HepG2 (cell line): ENCODE data around the gene ANKS1A. TPM values are rescaled to one million over a fixed set of nuclear protein-coding genes. Genes with fewer than 3 reads are reported as not detected.

ENCODE experiments used
- ATAC-seq: fragments of 200-7000 bp; cut with Tn5 transposase; 3 replicates; pipeline ENCODE4 v1.9.1; 2020; ENCODE audit warnings: mild to moderate bottlenecking, moderate library complexity
- BruUV-seq: library from RNA; stranded (reverse); fragments of 400-500 nt; replicated peaks from 2 replicates; lab custom pipeline; 2021; lab: Mats Ljungman, UMichigan
- CTCF ChIA-PET: fragments of 300-600 bp; formaldehyde crosslinking; extraction: SDS; loops from one replicate; lab custom pipeline; 2021; ENCODE audit warnings: low total read pairs, inconsistent platforms, low intra/inter-chr PET ratio; lab: Yijun Ruan, JAX
- POLR2A ChIA-PET: fragments of 350-600 bp; sonication (Branson Sonifier 250); formaldehyde crosslinking; loops from one replicate; lab custom pipeline; 2020; ENCODE audit warnings: antibody characterized with exemption, inconsistent platforms; lab: Yijun Ruan, JAX
- DNase-seq: peaks from one replicate; pipeline ENCODE4 v3.0.0-alpha.2; 2015; ENCODE audit warnings: low spot score
- FAIRE-seq: peaks from 3 replicates; lab custom pipeline; 2011; peaks lifted over from hg19 to GRCh38; lab: Jason Lieb, UNC
- H2AFZ ChIP-seq: one replicate; pipeline ENCODE4 v1.6.1; 2011; ENCODE audit warnings: low read length, inconsistent platforms
- H3K27ac ChIP-seq: fragments of 300-600 bp; 3 replicates; pipeline ENCODE4 v1.8.0; 2011; ENCODE audit warnings: mixed run types, mild to moderate bottlenecking, mixed read lengths, low read length, inconsistent platforms; ENCODE audit not compliant: insufficient read depth; ENCODE audit errors: extremely low read length
- H3K27me3 ChIP-seq, 2 experiments: fragments of 200-600 bp in 1 of 2; 2 replicates in 1 of 2; 3 replicates in 1 of 2; pipeline versions ENCODE4 v1.6.0 to v1.8.0; 2011; ENCODE audit warnings: low read length in 2 of 2, mild to moderate bottlenecking in 2 of 2, moderate library complexity in 2 of 2, inconsistent platforms in 1 of 2; ENCODE audit not compliant: insufficient read depth in 2 of 2, control insufficient read depth in 1 of 2
- H3K36me3 ChIP-seq, 2 experiments: fragments of 200-600 bp in 1 of 2; replicated peaks in 1 of 2; 2 replicates in 1 of 2; 3 replicates in 1 of 2; pipeline versions ENCODE4 v1.5.1 to v1.8.0; 2011; ENCODE audit warnings: low read length in 2 of 2, inconsistent platforms in 1 of 2; ENCODE audit not compliant: insufficient read depth in 2 of 2, control insufficient read depth in 1 of 2
- H3K4me1 ChIP-seq: 2 replicates; pipeline ENCODE4 v1.5.1; 2012; ENCODE audit warnings: low read length, inconsistent platforms; ENCODE audit not compliant: insufficient read depth
- H3K4me2 ChIP-seq: 2 replicates; pipeline ENCODE4 v1.6.0; 2011; ENCODE audit warnings: low read depth, low read length, inconsistent platforms
- H3K4me3 ChIP-seq, 3 experiments: fragments of 200-600 bp in 1 of 3; sonication (generic), shearing (Covaris generic) in 1 of 3; replicated peaks in 1 of 3; 2 replicates each; pipeline ENCODE4 v1.5.1; 2011 to 2016; ENCODE audit warnings: low read length in 3 of 3, inconsistent platforms in 2 of 3, low read depth in 2 of 3, mild to moderate bottlenecking in 2 of 3, control low read depth in 1 of 3, mixed read lengths in 1 of 3; ENCODE audit not compliant: insufficient read depth in 1 of 3
- H3K79me2 ChIP-seq: one replicate; pipeline ENCODE4 v1.6.1; 2011; ENCODE audit warnings: low read length, inconsistent platforms; ENCODE audit not compliant: insufficient read depth
- H3K9ac ChIP-seq: 2 replicates; pipeline ENCODE4 v1.6.0; 2011; ENCODE audit warnings: mild to moderate bottlenecking, low read depth, low read length, inconsistent platforms; ENCODE audit not compliant: insufficient read depth
- H3K9me3 ChIP-seq: 2 replicates; pipeline ENCODE4 v1.5.1; 2012; ENCODE audit warnings: mild to moderate bottlenecking, low read length
- H4K20me1 ChIP-seq: 2 replicates; pipeline ENCODE4 v1.6.0; 2011; ENCODE audit warnings: inconsistent platforms, mild to moderate bottlenecking, low read length, moderate library complexity; ENCODE audit not compliant: insufficient read depth
- AHR ChIP-seq: IDR thresholded peaks from 2 replicates; pipeline ENCODE4 v1.6.1; 2018; ENCODE audit warnings: missing genetic modification reagents, missing compliant biosample characterization
- ATF6 ChIP-seq: sonication (generic); formaldehyde crosslinking; conservative IDR thresholded peaks from 2 replicates; pipeline ENCODE4 v1.4.0; 2020; ENCODE audit warnings: missing genetic modification reagents
- FOSL1 ChIP-seq: sonication (generic); formaldehyde crosslinking; IDR thresholded peaks from 2 replicates; pipeline ENCODE4 v1.9.0; 2021; ENCODE audit warnings: missing genetic modification reagents, borderline replicate concordance
- FOXK2 ChIP-seq: fragments of 450-650 bp; IDR thresholded peaks from 2 replicates; pipeline ENCODE4 v1.6.1; 2016
- JUN ChIP-seq: sonication (generic); formaldehyde crosslinking; IDR thresholded peaks from 2 replicates; pipeline ENCODE4 v1.4.0; 2020; ENCODE audit warnings: mild to moderate bottlenecking, missing genetic modification reagents
- NR2F2 ChIP-seq: IDR thresholded peaks from 2 replicates; pipeline ENCODE4 v1.6.1; 2012; ENCODE audit warnings: low read depth, inconsistent platforms, borderline replicate concordance
- RFXAP ChIP-seq: sonication (generic); formaldehyde crosslinking; IDR thresholded peaks from 2 replicates; pipeline ENCODE4 v1.4.0; 2020; ENCODE audit warnings: missing genetic modification reagents, borderline replicate concordance
- ZBED4 ChIP-seq: sonication (generic); formaldehyde crosslinking; IDR thresholded peaks from 2 replicates; pipeline ENCODE4 v1.4.0; 2020; ENCODE audit warnings: missing genetic modification reagents, borderline replicate concordance
- ZC3H4 ChIP-seq: sonication (generic); formaldehyde crosslinking; IDR thresholded peaks from 2 replicates; pipeline ENCODE4 v1.4.0; 2020; ENCODE audit warnings: missing genetic modification reagents, borderline replicate concordance
- ZNF292 ChIP-seq: sonication (generic); formaldehyde crosslinking; IDR thresholded peaks from 2 replicates; pipeline ENCODE4 v1.8.1; 2022; ENCODE audit warnings: mild to moderate bottlenecking, low read depth, missing genetic modification reagents, borderline replicate concordance
- ZNF546 ChIP-seq: sonication (generic); formaldehyde crosslinking; conservative IDR thresholded peaks from 2 replicates; pipeline ENCODE4 v1.8.1; 2023; ENCODE audit warnings: mild to moderate bottlenecking, missing genetic modification reagents
- ZNF672 ChIP-seq: sonication (generic); formaldehyde crosslinking; IDR thresholded peaks from 2 replicates; pipeline ENCODE4 v1.8.1; 2022; ENCODE audit warnings: missing genetic modification reagents
- ZNF7 ChIP-seq: IDR thresholded peaks from 2 replicates; pipeline ENCODE4 v1.6.1; 2016; ENCODE audit warnings: missing biosample characterization, missing genetic modification reagents
- ZNF749 ChIP-seq: sonication (generic); formaldehyde crosslinking; IDR thresholded peaks from 2 replicates; pipeline ENCODE4 v1.8.0; 2022; ENCODE audit warnings: mild to moderate bottlenecking, missing genetic modification reagents, moderate library complexity, borderline replicate concordance
- ZNF777 ChIP-seq: sonication (generic); formaldehyde crosslinking; IDR thresholded peaks from 2 replicates; pipeline ENCODE4 v1.4.0; 2020; ENCODE audit warnings: missing genetic modification reagents
- WGBS: methylation state at CpG from one replicate; pipeline ENCODE4 v1.1.6; 2017; ENCODE audit warnings: low lambda C conversion rate; 5-methylcytosine and 5-hydroxymethylcytosine counted together
- in situ Hi-C: cut with HindIII; loops from 2 replicates; pipeline ENCODE4 v1.10.0; 2017; ENCODE audit warnings: low pct_unique_long_range_greater_than_20kb; ENCODE audit not compliant: extremely low pct_ligation_motif_present
- intact Hi-C: fragments of 100-400 bp; cut with micrococcal nuclease; formaldehyde crosslinking; loops from one replicate; pipeline ENCODE4 v1.10.0; 2022; ENCODE audit not compliant: unreplicated experiment
- polyA plus RNA-seq, 8 experiments: library from polyadenylated mRNA; depleted of rRNA in 3 of 8; stranded (reverse) in 7 of 8; unstranded in 1 of 8; fragments of >200 nt; fragmentation: Illumina TruSeq in 4 of 8; extraction: Trizol in 4 of 8; gene quantifications; 2 replicates each; pipeline versions ENCODE4 v1.2.1 to v1.2.3, GENCODE V29; 2011 to 2016; ENCODE audit warnings: low read depth in 4 of 8, missing spikeins in 1 of 8, mixed read lengths in 1 of 8; ENCODE audit not compliant: insufficient read depth in 1 of 8
- total RNA-seq, 5 experiments: library from RNA; depleted of rRNA; stranded (reverse); fragments of >200 nt; fragmentation: Illumina TruSeq; extraction: Trizol; gene quantifications; 2 replicates each; pipeline ENCODE4 v1.2.3, GENCODE V29; 2016; ENCODE audit warnings: low read depth in 1 of 5

The ANKS1A gene
- total and polyA plus RNA-seq, 2 of the 13 experiments (the other 11 are each of a cell fraction or from before 2014, with no cell fraction given): 7.2 to 15.1 TPM

GRCh38 chr6:35037664-35038038, 148.6 kb downstream of the ANKS1A start (continued):
- TF ChIP-seq ZBED4 (CRISPR knock-in tag) (no peak), ZNF546 (CRISPR knock-in tag) (no peak), ZNF292 (no peak), JUN (CRISPR knock-in tag) (no peak), ZNF749 (CRISPR knock-in tag) (no peak), NR2F2 (no peak), AHR (no peak)

GRCh38 chr6:35038076-35038475, 149.0 kb downstream of the ANKS1A start:
- H3K79me2 ChIP-seq: no peaks in the 10 kb centered on the region
- H3K9me3 ChIP-seq: no peaks in the 10 kb centered on the region
- peaks cover 8 to 14% of the 10 kb centered on the region in 2 experiments; a peak in 4 of 5 replicates for H3K36me3 ChIP-seq
- no peak overlapping the region for H3K4me3 ChIP-seq
- TF ChIP-seq FOSL1: no peak
- no peak for TF ChIP-seq ATF6
- TF ChIP-seq RFXAP (CRISPR knock-in tag): no peak
- TF ChIP-seq ZNF777 (CRISPR knock-in tag): no peak
- TF ChIP-seq ZNF672: no peak
- TF ChIP-seq FOXK2: no peak
- no peak for TF ChIP-seq ZC3H4 (CRISPR knock-in tag)
- TF ChIP-seq ZNF7 (CRISPR knock-in tag): no peak
- TF ChIP-seq, all 625 proteins: peak for 0
- no peaks in the 10 kb centered on the region for H3K27me3 ChIP-seq
- H3K9ac ChIP-seq: no peak overlapping the region
- H3K4me2 ChIP-seq: no peak overlapping the region
- DNase-seq (no peak), ATAC-seq (no peak), FAIRE-seq (no peak)
- intact Hi-C loops: no loop called here
- WGBS: 97% methylated on average over 5 of the region's 5 CpGs
- BruUV-seq: no TSS peak
- no peak overlapping the region for H2AFZ ChIP-seq
- no peak overlapping the region for H3K27ac ChIP-seq
- H3K4me1 ChIP-seq: no peaks in the 10 kb centered on the region
- POLR2A ChIA-PET: no interaction called here
- CTCF ChIA-PET: no interaction called here
- no peaks in the 10 kb centered on the region for H4K20me1 ChIP-seq
- in situ Hi-C loops: no loop called here
